Stimulated activated CD4-positive, alpha-beta T cell treated with anti-CD3 and anti-CD28 coated beads, Interleukin-12 subunit alpha, Interleukin-12 subunit beta, amount 100 ng/mL, for 4 hours (primary cell): Measurements from ENCODE around the gene LDB2.
"Not testable (repeated sequence)": the region's sequence is repeated elsewhere in the genome, so short reads cannot be mapped to it uniquely, and the experiment has no call there.

Experiments
- DNase-seq: peaks from one replicate; pipeline ENCODE4 v3.0.0-alpha.2; 2020

LDB2 gene

DNA sequence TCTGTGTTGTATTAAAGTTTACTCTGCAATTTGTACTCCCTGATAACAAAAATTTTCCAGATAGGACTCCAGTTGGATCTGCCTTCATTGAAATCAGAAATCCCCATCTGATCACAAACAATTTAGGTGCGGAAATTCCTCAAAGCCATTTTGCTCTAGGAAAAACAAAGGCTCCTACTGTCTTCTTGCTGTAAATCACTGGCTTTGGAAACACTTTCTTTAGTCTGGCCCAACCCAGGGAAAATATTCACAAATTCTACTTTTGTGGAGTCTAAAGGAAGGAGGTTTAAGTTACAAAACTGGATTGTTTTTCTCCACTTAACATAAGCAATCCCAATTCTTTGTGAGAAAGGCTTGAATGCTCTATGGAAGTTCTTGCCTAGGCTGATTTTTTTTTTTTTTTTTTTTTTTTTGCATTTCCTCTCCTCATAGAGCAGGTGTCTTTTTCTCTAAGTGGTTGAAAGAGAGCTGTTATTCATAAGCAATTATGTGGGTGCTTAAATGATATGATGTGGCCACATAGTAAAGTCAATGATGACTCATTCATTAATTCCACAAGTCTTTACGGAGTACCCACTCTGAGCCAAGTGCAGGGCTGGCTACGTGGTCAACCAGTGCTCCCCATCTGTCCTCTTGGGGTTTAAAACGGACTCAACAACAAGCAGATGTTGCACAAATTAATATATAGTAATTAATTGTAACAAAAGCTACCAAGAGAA is 261.4 kb downstream of the LDB2 start:
- no peak for DNase-seq

DNA sequence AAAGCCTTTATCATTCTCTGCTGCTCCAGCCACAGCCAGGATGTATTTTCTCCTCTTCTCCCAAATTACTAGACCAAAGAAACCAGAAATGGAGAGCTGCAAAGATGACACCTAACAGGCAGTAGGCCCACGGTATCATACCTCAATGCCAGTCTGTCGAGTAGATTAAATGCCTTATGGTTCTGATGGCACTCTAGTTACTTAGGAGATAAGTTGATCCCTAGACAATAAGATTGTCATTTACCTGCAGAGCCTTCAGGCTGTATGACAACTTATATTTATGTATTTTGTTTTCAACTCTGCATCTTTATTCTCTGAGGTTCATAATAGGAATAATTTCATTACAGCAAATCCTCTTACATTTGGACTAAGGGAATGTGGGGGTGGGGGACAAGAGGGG is 262.1 kb downstream of the LDB2 start:
- DNase-seq: no peak

DNA sequence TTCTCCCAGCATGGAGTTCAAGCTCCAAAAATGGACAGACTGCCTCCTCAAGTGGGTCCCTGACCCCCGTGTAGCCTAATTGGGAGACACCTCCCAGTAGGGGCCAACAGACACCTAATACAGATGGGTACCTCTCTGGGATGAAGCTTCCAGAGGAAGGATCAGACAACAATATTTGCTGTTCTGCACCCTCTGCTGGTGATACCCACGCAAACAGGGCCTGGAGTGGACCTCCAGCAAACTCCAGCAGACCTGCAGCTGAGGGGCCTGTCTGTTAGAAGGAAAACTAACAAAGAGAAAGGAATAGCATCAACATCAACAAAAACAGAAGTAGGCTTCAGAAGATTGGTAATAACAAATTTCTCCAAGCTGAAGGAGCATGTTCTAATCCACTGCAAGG is 269.2 kb downstream of the LDB2 start:
- not testable (repeated sequence) for DNase-seq

DNA sequence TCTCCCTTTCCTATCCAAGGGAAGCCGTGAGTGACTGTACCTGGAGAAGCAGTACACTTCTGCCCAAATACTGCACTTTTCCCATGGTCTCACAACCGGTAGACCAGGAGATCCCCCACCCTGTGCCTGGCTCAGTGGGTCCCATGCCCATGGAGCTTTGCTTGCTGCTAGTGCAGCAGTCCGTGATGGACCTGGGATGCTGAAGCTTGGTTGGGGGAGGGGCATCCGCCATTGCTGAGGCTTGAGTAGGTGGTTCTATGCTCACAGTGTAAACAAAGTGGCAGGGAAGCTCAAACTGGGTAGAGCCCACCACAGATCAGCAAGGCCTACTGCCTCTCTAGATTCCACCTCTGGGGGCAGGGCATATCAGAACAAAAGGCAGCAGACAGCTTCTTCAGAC is 269.6 kb downstream of the LDB2 start:
- DNase-seq: not testable (repeated sequence)

DNA sequence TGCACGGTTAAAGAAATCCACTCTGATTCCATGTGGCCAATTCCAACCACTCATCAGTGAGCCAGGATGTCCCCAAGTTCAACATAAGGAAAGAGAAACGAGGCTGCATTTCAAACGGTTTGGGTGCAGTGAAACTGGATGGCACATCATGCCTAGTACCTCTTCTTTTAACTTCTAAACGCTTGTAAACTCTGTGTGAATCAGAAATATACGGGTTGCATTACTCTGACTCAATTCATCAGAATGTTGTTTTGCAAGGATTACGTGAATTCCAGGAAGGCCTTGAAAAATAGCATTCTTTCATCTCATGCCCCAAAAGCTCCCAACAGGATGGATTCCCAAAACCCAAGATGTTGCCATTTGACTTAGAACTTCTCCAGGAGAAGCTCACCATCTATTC is 270.4 kb downstream of the LDB2 start:
- no peak for DNase-seq

DNA sequence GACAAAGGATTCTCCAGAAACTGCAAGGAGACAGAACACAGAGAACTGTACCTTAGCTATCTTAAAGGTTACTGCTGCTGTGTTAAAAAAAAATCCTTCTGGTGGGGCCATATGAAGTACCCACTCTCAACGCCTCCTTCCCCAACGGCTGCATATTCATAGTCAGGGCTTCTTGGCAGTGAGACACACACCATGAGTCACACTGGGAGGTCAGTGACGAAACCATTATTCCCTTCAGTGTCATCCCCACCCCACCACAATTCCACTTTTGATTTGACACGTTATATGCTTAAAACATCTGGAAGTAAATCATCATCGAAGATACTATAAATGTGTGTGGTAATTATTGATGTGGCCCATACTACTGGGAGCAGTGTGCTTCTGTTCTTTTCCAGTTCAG is 271.5 kb downstream of the LDB2 start:
- no peak for DNase-seq

DNA sequence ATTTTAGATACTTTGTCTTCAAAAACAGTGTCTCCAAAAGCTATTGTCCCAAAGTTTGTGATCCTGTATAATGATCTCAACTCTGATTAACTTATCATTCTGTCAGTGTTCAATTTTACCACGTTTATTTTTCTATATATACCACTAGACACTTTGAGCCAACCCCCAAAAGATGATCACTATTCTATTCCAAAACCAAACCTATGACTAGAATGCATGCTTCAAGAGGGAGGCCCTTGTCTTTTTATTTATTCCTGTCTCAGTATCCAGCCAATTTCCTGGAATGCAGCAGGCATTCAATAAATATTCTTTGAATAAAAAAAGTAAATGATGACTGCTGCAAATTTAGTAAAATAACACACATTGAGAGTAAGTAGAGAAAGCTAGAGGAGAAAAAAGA is 275.6 kb downstream of the LDB2 start:
- no peak for DNase-seq

DNA sequence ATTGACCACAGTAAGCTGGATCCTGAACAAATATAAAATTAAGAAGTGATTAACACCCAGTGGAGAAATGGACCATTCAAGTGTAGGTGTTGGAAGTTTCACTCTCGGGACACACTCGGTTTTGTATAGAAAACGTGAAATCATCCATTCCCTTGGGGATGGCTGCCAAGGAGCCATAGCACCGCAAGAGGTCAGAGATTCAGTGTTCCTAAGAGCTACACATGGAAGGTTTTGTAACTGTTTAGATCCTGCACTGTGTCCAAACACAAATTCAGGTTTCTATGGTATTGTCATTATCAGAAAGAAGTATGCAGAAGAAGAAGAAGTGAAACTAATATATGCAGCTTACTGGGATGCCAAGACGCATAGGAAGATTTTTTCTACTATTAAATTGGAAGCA is 281.0 kb downstream of the LDB2 start:
- no peak for DNase-seq

DNA sequence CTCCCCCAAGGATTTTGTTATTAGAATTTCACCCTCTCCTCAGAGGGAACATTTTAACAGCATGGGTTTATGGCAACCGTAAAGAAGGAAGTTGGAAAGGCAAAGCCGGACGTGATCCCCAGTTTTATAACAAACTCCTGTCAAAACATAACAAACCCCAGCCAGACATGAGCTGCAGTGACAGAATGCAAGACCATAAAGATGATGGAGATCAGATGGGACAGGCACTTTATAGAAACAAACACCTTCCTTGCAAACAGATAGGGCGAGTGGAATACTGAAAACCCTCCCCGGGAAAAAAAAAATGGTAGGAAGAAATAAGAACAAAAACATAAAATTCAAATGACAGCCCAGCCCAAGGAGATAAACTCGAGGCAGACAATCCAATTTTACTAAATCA is 281.4 kb downstream of the LDB2 start:
- DNase-seq: no peak

DNA sequence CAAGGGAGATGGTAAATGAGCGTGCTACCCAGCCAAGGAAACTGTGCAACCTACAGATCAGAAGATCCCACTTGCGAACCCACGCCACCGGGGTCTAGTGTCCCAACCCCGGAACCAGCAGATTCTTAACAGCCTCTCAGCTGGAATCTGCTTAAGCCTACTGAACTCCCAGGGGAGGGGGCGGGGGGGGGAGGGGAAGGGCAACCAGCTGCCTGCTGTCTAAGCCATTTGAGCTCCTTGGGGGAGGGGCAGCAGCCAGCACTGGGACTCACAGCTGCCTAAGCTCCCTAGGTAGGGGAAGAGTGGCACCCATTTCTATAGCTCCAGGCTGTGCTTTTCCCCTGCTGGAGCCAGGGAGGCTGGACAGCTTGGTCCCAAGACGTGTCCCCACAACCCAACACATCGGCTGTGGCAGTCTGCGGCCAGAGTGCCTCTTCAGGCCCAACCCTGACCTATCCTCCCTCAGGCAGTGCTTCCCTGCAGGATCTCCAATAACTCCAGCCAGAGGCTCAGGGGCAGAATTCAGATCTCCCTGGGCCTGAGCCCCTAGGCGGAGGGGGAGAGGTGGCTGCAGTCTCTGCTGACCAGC is 289.2 kb downstream of the LDB2 start:
- DNase-seq: no peak

DNA sequence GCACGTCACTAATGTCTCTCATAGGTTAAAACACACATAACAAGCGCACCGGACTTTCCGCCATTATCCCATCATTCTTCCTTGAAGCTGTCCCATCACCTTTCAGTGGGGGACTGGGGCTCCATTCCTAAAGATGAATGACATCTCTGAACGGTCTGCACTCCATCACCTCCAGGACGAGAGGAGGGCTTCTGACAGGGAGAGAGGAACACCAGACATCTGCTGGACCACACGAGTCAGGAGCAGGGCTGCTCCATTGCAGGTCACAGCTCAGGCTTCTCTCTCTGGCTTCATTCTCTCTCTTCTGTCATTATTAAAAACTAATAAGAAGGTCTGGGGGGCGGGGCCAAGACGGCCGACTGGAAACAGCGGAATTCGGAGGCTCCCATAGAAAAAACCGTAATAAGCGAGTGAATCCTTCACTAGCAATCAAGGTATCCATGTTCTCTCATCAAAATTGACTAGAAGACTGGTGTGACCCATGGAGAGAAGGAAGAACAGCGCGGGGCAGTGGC is 289.8 kb downstream of the LDB2 start:
- DNase-seq: no peak

DNA sequence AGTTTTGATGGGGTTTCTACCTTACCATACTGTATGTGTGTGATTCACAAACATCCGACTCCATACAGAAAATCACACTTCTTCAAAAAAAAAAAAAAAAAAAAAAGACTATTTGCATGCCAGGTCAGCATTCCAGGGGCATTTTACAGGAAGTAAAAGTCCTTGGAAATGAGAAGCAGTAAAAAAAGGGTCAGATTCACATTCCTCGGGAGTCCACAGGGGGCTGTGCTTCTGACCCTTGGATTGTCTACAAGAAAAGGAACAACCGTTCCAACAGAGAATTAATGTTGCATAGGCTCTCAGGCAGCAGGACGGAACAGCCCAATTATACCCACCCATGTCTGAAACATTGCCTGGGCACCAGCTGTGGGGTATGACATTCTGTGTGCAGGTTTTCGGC is 290.3 kb downstream of the LDB2 start:
- DNase-seq: no peak

DNA sequence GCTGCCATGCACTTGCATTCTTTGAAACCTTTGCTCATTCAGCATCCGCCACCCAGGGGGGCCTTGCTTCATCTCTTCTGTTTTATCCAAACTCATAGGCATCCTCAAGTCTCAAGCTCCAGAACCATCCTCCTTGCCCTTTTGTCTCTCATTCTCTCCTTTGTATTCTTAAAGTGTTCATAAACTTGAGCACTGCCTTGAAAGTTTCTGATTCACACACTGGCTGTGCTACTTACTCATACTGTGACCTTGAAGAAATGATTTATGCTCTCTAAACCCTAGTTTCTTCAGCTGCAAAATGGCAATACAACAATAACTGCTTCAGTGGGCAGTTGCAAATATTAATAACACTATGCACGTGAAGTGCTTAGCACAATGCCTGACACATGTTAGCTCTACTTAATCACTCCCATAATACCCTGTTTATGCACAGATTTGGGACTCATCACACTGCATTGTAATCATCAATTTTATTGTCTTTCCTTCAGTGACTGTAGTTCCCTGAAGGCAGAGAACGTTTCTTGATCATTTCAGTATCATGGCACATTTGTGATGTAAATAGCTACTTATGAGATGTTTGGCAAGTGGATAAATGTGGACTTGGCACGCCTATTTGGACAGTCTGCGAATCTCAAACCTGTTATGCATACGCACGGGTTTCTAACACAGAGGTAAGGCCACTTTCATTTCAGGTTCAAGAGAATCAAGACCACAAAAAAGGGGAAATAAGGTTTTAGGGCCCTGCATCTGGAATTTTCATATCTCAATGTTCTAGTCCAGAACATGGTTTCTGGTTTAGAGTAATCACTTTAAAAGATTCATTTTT is 291.0 kb downstream of the LDB2 start:
- no peak for DNase-seq

DNA sequence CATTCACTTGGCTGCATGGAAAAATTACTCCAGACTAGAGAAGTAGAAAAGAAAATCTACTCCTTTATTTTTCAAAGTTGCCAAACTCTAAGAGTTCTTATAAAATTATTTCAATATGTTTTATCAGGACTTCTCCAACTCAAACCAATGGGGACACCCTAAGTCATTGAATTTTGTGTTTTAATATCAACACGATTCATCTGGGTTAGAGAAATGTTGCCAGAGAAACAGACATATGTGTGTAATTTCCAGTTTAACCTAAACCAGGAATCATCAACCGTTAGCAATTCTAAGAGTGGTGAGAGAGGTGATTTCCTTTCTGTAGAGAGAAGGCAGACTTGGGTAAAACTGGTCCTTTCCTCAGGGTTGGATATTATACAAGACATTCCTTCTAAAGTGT is 291.8 kb downstream of the LDB2 start:
- DNase-seq: no peak

DNA sequence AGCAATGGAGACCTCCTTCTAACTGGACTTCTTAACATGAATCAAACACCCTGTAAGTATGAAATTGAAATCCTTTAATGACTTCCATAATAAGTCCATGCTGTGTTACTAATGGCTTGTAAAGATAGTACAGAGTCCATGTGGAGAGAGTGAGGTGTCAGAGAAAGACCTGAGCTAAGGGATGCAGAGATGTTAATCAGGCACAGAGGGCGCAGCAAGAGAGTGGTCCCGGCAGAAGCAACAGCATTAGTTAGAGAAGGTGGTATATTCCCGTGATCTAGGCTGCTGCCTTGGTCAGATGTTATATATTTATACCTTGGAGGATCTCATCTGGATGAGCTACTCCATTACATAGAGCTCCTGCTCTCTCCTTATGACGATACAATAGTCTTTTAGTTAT is 295.3 kb downstream of the LDB2 start:
- no peak for DNase-seq

DNA sequence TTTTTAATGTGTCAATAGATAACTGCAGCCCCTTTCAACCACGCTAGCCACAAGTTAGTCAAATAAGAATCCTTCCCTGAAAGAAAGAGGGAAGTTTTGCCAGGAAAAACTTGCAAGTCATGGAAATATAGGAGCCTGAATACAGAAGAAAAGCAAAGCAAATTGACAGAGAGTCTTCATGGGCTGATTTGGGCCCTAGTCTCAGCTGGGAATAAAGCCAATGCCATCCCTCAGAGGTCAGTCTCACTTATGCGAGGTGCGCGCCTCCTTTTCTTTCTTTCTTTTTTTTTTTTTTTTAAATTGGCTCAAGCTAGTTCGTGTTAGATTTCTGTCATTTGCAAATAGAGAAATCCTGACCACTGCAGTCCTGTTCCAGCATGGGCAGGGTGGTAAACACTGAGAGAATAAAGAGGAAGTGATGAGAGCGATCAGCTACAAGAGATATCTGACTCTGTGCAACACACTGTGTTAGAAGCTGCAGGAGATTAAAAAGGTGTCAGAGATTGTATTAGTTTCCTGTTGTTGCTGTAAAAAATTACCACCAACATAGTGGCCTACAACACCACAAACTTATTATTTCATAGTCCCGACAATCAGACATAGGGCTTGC is 299.7 kb downstream of the LDB2 start:
- DNase-seq: no peak

DNA sequence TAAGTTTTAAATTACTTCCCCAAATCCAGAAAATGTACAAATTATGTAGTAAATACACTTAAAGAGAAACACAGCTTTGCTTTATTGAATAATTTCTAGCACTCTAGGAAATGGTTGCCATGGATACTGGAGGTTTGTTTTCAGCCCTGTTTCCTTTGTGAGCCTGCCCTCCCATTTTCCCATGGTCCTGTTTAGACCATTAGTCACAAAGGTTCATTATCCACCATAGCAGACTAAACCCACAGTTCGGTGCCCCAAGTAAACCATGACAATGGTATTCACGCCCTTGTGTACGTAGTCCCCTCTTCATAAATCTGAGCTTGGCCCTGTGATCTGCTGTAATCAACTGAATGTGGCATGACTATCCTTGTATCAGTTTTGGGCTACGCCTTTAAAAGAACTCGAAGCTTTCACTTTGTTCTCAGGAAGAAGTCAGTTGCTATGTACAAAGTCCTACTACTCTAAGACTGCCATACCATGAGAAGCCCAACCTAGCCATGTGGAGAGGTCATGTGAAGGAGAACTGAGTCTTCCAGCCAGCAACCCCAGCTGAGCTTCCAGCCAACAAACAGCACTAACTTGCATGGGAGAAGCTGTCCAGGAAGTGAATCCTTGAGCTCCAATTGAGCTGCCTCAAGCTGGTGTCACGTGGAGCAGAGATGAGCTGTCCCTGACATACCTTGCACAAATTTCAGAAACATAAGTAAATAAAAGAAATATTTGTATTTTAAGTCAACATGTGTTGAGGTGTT is 300.4 kb downstream of the LDB2 start:
- no peak for DNase-seq

DNA sequence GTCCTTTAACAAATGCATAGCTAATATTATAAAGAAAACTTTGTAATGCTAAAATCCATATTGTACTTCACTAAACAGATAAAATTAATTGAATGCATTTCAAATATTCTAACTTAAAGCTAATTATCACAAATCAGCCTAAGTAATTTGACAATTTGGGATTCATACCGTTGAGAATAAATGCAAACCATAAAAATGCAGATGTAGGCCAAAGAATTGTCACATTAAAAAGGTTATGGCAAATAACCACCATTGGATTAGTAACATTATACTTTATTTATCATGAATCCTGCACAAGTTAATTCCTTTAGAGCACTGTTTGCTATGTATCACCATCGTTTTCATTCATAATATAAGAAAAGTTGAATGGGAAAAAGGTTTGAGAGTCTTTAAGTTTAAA is 301.0 kb downstream of the LDB2 start:
- DNase-seq: no peak

DNA sequence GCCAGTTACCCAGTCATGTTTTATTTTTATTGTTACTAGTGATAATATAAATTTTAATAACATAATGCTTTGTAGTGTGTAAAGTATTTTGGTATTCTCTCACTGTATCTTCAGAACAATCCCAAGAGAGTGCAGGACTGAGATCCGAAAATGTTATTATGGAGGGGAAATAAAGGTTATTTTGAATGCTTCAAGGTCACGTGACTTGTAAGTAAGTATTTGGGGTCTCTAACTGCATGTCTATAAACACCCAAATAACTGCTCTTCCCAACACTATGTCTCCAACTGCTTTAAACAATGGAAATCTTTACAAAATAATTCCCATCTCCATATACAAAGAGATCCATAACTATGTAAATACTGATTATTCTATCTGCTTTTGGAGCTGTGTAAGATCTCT is 302.2 kb downstream of the LDB2 start:
- DNase-seq: no peak

DNA sequence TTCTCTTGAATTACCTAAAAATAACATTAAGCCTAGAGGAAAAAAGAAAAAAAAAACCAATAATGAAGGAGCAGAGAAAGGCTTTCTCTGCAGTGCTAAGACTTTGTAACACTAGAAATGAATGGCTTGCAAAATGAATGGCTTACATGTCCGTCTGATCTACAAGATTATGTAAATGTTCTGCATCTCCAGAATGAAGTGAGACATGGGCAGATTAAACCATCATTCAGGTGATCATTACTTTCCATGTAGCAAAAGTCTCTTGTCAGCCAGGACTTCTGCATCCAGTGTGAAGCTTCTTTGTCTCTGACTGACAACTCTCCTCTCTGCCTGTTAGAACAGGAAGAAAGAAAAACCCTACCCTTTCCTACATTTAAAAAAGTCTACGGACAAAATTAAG is 304.3 kb downstream of the LDB2 start:
- no peak for DNase-seq

DNA sequence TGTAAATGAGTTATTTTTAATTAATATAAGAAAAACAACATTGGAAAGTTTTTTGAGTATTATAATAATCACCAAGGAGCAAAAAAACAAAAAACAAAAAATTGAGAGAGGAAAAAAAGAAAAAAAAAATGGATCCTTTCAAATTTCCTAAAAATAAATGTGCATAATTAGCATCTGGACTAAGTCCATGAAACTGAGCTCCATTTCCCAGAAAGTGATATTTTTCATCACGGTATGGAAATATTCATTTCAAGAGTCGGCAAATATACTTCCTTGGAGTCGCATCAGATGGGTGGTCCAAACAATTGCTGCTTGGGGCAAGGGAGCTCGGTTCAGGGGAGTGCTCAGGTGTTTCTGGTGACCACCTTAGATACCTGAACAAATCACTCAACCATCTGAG is 305.1 kb downstream of the LDB2 start:
- DNase-seq: no peak

DNA sequence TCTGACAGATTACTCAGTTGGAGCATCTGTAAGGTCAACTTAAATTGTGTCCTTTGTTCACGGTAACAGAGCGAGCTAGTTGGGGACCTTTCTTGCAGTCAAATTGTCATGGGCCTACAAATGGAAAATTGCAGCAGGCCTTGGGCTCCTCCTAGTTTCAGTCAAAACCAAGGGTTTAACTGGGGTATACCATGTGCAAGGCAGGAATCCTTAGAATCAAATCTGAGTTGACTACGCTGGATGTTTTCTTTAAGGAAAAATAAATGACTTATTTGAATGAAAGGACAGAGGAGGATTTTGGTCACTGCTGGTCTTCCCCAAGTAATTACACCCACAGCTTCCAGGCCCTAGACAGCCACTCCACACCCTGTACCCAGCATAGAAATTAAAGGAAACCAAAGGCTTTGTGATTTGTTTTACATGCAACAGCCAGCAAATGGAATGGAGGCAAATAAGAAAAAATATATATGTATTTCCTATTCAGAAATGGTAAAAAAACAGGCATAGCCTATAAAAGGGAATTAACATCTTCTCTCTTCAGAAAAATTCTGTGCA is 307.1 kb downstream of the LDB2 start:
- no peak for DNase-seq

DNA sequence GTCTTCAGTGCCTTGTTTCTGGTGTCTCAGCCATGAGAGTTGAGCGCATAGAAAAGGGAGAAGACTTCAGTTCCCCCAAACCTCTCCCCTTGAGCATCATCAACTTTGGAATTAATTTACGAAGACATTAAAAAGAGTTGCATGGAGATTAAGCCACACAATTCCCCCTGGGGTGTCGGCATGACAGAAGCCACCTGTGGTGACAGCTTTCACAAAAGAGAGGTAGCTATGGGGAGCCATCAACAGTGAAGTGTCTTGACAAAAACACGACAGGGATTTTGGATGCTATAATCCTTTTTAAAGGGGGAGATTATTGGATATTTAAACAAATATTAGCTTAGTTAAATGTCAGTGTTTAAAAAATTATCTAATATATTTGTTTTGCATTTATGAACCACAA is 307.6 kb downstream of the LDB2 start:
- DNase-seq: no peak
